ENCODE results near the gene PRKCB. TPM values are rescaled to one million over a fixed set of nuclear protein-coding genes. Genes with fewer than 3 reads are reported as not detected.

Gene PRKCB
- total and polyA plus RNA-seq, 2 of the 8 experiments (the other 6 are each of a cell fraction or from before 2014, with no cell fraction given): 7.1 to 12.1 TPM

DNA sequence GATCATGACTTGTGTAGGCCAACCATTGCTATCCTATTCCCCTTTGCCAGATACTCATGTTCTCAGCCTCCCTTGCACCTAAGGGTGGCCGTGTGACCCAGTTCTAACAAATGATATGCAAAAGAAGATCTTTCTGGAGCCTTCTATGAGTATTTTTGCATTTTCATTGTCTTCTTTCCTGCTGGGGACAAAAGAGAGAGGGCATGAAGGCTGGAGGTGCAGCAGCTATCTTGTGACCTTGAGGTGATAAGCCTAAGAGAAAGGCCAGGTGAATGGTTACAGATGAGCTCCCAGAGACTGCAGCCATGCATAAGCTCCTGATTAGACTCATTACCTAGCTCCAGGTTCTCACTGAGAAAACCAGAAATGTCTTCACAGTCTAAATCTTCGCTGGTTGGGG lies 38.8 kb upstream of the PRKCB start (continued):
- TF ChIP-seq SIN3A (conservative IDR thresholded peaks at IDR 0.05 in 1 of 2, IDR thresholded peaks at IDR 0.05 in 1 of 2; ENCODE audit: low read depth in 1 of 2, low read length in 2 of 2) (no peak), FOSL1 (IDR thresholded peaks at IDR 0.05; ENCODE audit: insufficient read depth, low read depth, low read length) (no peak)
